Posterior cingulate gyrus (tissue), 11 donors: ENCODE results near the gene FOXL3.

Source experiments
- DNase-seq, 10 donors: peaks; one replicate each; pipeline versions ENCODE4 v3.0.0 to v3.0.0-alpha.2; 2020 to 2021; ENCODE audit warnings: mixed read lengths in 3 of 10
- intact Hi-C: fragments of 100-400 bp; cut with DNase I; formaldehyde crosslinking; loops from one replicate; pipeline ENCODE4 v1.15.1; 2023

FOXL3 gene

DNA sequence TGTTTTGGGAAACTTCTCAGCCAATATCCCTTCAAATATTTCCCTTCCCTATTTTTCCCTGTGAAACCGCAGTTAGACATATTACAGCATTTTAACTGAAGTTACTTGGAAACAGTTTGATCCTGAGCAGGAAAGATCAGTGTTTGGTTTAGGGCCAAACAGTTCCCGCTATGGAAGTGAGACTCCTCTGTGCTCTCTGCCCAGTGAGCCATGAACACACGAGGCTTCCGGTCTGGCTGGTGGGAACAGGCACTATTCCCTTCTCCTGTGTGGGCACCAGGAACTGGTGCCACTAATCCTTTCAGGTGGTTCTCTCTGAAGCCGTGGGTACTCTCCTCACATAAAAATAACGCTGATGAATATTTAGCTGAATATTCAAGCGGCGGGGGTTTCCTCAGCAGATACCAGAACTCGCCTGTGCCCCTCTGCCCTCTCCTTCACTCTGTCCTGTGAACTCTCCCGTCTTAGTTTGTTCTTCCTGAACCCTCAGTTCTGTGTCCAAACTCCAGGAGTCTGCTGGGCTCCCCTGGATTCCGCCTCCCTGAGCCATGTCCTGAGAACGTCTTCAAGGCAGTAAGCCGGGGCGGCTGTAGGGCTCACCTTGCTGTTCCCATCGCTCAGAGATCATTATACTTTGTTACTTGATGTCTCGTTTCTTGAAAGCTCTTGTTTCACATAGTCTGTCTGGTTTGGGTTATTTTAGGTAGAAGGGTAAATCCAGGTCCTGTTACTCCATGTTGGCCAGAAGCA, 25.7 kb downstream of the FOXL3 start:
- peak in 3 of 10 donors; percentile 17 to 35 (median 26) for DNase-seq

DNA sequence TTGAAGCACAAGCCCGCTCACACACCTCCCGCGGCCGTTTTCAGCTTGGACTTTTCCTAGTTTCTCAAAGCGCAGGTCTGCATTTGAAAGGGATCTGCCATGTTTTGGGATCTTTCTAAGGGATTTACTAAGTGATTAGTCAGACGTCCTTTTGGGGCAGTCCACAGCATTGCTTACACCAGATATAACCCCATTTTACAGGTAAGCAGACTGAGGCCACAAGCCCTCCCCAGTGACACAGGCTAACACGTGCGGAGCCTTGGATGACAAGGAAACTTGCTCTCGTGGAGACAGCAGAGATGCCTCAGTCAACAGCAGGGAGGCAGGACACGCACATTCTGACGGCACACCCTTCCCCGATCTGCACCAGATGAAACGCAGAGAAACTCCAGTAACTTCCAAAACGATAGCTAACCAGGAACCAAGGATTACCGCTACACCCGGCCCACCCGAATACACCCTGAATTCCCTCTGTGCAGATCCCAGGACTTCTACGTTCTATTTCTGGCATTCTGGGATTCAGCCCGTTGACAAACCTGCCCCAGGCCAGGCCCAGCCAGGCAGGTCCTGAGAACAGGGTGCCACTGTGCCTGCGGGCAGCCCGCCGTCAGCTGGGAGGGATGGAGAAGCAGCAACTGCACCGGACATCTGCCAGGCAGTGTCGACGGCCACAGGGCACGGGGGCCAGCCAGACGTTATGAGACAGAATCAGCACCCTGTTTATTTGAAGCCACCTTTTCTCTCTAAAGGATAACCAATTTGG, 27.9 kb downstream of the FOXL3 start:
- intact Hi-C loops = loop anchor here (10.0 kb wide), 1 partner anchor 547 kb away; no protein-coding TSS in a partner anchor
- peak in 3 of 10 donors; percentile 31 to 80 (median 68) for DNase-seq

More for the DNA sequence above, 25.7 kb downstream of the FOXL3 start:
- intact Hi-C loops = loop anchor here (10.0 kb wide), 1 partner anchor 549 kb away; no protein-coding TSS in a partner anchor

DNA sequence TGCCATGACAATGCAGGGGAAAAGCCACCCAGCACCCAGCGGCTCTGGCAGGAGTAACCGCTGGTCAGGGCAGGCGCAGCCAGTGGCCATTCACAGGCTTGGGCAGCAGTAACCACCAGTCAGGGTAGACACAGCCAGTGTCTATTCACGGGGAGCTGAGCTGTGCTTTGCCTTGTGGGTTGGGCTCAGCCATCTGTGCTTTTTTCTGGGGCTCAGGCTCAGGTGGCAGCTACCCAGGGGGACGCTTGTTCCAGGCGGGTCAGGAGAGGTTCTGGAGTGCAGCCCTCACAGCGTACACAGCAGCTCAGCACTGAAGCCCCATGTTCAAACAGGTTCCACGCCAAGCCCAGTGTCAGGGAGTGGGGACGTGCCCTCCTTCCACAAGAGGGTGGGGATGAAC, 28.5 kb downstream of the FOXL3 start:
- peak in 3 of 10 donors; percentile 67 to 81 (median 80) for DNase-seq
- intact Hi-C loops = loop anchor here (10.0 kb wide), 1 partner anchor 546 kb away; no protein-coding TSS in a partner anchor

DNA sequence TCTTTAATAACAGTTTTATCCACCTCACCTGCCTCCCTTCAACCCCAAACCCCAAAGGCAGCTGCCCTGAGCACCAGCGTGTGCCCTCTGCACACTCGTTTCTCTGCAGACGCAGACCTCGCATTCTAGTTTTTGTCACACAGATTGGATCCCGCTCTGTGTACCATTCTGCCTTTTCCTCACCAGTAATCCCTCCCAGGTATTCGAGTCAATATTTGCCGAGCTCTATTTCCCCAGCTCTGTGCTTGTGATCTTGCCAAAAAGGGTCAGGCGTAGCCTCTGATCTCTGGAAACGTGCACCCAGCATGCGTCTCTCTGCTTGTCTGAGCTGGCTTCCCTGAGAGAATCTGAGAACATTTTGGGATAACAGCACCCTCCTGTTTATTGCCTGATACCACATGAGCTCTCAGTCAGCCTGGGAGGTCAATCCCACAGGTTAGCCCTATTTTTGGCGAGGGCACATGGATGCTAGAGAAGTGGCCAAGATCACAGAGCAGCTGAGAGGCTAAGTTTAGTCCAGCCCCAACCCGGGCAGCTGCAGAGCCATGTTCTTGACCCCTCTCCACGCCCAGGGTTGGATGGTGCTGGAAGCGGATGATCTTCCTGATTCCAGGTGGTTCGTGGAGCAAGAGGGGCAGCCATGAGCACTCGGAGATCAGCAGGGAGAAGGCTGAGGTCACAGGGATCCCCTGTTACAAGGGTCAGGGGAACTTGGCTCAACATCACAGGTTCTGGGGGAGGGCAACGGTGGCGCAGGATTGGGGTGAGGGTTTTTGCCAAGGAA, 29.1 kb downstream of the FOXL3 start:
- DNase-seq = peak in 3 of 10 donors; percentile 55 to 81 (median 69)
- intact Hi-C loops = loop anchor here (10.0 kb wide), 1 partner anchor 546 kb away; no protein-coding TSS in a partner anchor

DNA sequence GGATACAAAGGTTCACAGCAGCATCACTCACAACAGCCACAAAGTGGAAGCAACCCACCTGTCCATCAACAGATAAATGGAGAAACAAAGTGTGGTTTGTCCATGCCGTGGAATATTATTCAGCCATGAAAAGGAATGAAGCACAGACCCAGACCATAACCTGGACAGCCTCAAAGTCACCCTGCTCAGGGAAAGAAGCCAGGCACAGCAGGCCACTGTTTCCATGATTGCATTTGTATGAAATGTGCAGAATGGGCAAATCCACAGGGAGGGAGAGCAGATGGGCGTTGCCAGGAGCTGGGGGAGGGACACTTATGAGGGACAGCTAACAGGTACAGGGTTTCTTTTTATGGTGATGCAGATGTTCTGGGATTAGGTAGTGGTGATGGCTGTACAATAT, 30.3 kb downstream of the FOXL3 start:
- intact Hi-C loops = no loop called here
- peak in 2 of 10 donors; percentile 9 to 55 for DNase-seq

DNA sequence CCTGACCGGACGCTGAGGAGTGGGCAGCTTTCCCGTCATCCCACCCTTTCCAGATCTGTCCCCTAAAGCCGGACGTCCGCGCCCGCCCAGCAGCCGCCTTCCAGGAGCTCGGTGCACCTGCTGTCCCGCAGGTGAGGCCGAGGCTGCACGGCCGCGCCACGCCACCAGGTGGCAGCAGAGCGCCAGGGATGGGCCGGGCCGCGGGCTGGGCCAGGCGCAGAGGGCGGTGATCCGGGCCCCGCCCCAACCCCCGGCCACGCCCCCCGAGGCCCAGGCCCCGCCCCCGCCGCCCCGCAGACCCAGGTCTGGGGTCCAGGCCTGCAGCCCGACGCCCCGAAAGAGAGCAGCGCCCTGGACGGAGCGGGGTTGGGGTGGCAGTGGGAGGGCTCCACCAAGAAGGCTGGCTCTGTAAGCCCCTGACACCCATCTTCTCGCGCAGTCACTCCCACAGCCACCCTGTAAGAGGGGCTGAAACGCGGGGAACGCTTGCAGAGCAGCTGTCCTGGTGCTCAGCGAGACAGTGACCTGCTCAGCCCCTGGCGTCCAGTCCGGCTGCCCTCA, 32.2 kb downstream of the FOXL3 start:
- DNase-seq = peak in 9 of 10 donors; percentile 47 to 97 (median 78)
- intact Hi-C loops = loop anchor here (1.0 to 2.0 kb wide), 2 partner anchors 315 to 451 kb away; no protein-coding TSS in a partner anchor

DNA sequence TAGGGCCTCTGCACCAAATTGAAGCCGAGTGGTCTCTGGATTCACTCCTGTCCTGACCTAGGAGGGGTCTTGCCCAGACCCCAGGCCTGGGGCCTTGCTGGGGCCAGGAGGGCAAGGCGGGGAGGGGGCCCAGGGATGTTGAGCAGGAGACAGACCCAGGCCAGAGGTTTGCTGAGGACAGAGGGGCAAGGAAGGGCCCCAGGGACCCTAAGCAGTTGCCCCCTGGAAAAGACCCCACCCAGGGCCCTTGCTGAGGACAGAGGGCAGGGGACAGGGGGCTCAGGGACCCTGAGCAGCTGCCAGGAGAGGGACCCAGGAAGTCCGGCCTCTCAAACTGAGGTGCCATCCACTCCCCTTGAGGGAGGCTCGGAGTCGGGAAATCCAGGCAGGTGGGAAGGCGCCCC, 32.7 kb downstream of the FOXL3 start:
- peak in 3 of 10 donors; percentile 1 to 76 (median 67) for DNase-seq
- intact Hi-C loops = loop anchor here (1.0 to 2.0 kb wide), 2 partner anchors 314 to 451 kb away; no protein-coding TSS in a partner anchor

DNA sequence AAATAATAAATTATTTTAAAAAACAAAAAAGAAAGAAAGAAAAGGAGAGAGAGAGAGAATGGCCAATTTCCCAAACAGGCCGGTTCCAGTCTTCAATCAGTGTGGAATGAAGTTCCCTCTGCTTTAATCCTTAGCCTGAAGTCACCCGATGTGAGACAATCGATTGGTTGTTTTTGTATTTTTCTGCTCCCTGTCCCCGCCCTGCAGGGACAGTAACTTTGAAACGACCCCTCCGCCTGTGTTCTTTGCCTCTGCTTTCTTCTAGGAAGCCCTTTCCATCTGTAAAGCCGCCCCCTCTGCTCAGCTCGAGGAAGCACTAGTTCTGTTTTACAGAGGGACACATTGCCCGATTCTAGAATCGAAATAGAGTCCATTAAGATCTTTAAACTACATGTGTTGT, 33.4 kb downstream of the FOXL3 start:
- DNase-seq = peak in 4 of 10 donors; percentile 6 to 47 (median 14)
- intact Hi-C loops = loop anchor here (2.0 kb wide), 1 partner anchor 313 kb away; no protein-coding TSS in a partner anchor

DNA sequence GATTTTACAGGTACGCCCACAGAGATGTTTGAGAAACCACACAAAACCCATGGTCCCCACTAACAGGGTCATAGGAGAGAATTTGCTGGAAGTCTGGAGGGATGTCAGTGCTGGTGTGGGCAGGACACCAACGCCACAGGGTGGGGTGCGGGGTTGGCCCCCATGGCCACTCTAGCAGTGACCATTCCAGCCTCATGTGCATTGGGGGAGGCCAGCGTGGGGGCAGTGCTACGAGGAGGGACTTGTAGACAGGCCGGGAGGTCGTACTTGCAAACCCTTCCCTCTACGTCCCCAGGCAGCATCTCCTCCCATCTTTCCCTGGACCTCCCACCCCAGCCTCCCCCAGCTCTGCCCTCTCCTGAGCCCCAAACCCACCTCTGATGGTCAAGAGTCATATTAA, 34.0 kb downstream of the FOXL3 start:
- DNase-seq = peak in 4 of 10 donors; percentile 3 to 79 (median 53)

DNA sequence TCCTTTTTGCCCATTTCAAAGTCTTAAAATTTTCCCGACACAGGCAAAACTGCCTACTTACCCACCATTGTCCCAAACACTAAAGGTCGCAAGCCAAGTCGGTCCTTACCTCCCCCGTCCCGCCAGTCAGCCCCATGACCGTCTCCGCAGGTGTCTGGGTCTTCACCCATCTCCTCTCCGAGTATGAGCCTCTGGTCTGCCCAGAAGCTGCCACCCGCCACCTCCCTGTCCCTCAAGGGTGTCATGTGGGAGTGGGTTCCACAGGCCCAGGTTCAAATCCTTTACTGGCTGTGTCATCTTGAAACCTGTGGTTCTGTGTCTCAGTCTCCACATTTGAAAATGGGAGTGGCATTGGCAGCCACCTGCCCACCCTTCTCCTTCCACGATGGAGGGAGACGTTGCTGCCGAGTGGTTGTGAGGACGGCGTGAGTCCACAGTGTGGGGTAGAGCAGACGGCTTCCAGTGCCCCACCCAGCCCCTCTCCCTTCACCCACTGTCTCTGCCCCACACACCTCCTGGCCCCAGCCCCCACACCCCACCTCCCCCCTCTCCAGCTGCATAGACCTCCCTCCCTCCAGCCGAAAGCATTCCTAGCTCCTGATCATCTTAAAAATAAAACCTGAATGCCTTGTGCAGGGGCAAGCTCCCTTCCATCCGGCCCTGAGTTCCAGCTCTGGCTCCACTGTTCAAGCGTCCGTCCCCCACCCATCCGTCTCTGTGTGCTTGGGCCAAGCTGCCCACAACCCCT, 35.3 kb downstream of the FOXL3 start:
- peak in 4 of 10 donors; percentile 4 to 44 (median 39) for DNase-seq

More for the DNA sequence above, 34.0 kb downstream of the FOXL3 start:
- intact Hi-C loops = no loop called here

DNA sequence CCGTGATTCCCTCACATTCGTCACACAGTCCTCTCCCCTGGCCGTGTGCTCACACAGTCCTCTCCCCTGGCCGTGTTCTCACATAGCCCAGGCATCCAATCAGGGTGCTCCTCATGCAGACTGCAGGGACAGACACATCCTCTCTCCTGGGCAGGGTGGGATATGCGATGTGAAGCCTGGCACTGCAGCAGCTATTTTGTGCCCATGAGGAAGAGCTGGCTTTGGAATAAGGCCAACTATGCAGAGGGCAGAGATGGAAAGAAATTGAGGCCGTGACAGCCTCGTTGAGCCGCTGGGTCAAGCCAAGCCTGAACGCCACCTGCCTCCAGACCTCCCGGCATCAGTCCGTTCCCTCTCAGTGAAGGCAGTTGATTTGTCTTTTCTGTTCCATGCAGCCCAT, 35.8 kb downstream of the FOXL3 start:
- intact Hi-C loops = no loop called here

More for the DNA sequence above, 35.3 kb downstream of the FOXL3 start:
- intact Hi-C loops = no loop called here

DNA sequence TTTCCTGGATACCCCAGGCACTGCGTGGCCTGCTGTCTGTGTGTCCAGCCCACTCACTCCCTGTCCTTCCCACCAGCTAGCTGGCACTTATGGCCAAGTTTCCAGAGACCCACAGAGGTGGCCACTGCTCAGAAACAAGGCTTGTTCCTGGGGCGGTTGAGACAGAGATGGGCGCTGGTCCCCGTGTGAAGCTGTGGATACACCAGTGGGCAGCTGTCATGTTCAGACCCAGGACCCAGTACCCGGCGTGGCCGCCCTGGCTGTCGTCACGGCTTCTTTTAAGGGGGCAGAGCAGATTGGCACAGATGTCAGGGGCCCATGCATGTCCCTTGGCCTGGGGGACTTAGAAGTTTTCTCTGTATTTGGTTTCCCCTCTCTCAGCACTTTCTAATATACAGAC, 36.3 kb downstream of the FOXL3 start:
- intact Hi-C loops = no loop called here
- DNase-seq = peak in 4 of 10 donors; percentile 5 to 59 (median 40)

More for the DNA sequence above, 35.8 kb downstream of the FOXL3 start:
- peak in 3 of 10 donors; percentile 3 to 34 (median 3) for DNase-seq

DNA sequence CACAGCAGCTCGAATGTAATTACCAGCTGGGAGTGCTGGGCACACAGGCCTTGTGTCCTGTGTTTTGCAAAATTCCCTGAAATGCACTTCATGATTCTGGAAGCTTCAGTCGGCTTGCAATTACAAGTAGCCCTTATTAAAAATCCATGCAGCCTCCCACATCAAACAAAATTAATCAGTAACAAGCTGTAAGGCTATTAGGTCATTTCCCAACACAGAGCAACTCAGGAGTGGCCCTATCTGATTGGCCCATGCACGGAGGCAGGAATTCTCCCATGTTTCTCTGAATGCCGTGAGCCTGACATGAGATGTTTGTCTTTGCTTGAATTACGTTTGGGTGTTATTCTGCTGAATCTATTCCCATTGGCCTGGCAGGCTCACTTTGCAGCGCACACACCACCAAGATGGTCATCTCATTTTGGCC, 36.9 kb downstream of the FOXL3 start:
- peak in 1 of 10 donors; percentile 8 for DNase-seq
- intact Hi-C loops = no loop called here

DNA sequence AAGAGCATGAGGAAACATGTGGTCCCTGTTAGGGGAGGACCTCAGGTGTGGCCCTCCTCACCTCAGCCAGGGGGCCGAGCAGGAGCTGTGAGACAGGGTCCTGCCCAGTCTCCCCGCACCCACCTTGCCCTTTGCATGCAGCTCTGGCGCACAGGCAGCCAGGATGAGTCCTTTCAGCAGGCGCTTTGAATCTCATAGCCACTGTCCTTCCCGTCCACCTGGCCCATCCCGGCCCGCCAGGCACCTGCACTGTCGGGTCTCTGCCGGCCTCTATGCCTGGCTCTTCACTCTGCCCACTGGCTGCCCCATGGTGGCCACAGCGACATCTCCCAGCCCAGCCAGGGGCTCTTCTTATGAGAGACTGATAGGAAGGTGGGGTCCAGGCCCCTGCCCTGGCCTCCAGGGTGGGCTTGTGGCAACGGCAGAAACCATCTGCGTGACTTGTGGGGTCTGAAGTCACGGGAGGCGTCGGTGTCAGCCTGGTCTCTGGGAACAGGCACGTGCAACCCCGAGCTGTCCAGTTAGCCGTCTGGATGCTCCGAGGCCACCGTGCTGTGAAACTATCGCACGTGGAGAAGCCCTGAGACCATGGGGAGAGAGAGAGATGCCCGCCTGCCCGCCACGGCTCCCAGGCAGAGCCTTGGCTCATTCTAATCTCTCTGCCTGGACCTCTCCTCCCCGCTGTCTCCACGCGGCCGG, 37.4 kb downstream of the FOXL3 start:
- peak in 4 of 10 donors; percentile 4 to 79 (median 58) for DNase-seq
- intact Hi-C loops = no loop called here

DNA sequence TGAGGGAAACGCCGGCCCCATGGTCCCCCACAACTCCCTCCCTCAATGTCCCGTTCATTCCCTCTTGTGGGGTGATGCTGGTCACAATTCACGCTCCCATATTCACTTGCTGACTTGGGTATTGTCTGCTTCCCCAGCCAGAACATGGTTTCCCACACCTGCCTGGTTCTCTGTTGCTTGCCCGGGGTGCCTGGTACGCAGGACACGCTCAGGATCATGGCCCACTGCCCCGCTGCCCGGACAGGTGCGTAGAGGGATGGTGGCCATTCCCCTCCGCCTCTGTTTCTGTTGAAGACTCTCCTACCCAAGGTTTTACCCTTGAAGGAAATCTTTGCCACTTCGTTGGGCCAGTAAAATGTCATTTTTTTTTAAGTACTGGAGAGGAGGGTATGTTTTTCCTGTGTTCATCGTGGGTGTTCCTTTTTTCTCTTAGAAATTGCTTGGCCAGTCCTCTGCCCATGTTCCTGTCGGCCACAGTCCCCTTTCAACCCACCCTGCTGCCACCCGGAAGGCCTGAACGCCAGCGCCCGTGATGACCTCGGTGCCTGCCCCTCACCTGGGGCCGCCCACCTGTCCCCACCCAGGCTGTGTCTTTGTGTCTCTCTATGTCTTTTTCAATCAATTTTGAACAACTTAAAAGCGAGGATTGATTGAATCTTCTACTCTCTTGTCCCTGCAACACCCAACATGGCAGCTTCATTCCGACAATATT, 38.2 kb downstream of the FOXL3 start:
- DNase-seq = peak in 4 of 10 donors; percentile 2 to 56 (median 40)
- intact Hi-C loops = no loop called here

DNA sequence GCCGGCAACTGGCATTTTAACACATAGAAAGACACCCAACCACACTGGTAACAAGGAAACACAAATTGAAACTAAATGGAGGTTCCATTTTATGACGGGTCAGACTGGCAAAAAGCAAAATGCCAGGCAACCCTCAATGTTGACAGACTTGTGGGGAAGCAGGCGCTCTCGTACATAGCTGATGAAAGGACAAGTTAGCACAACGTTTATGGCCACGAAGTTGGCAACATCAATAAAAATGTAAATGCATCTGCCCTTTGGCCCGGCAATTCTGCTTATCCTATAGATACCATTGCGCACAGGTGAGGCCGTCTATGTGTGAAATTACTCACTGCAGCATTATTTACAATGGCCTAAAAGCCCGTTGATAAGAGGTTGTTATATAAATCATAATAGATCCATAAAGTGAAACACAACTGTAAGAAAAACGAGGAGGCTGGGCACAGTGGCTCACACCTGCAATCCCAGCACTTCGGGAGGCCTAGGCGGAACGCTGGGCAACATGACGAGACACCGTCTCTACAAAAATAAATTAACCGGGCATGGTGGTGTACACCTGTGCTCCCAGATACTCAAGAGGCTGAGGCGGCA, 39.8 kb downstream of the FOXL3 start:
- intact Hi-C loops = no loop called here
- peak in 4 of 10 donors; percentile 4 to 55 (median 44) for DNase-seq
